T47D (cell line): ENCODE results near the gene IZUMO1R.
A peak's percentile ranks its signal among the peaks of the same experiment; 100 is the strongest.
"Not testable (repeated sequence)": the region's sequence is repeated elsewhere in the genome, so short reads cannot be mapped to it uniquely, and the experiment has no call there.

Experiments used
- DNase-seq, 2 experiments: peaks; one replicate each; pipeline versions ENCODE4 v3.0.0 to v3.0.0-alpha.2; 2011 to 2012; ENCODE audit warnings: low read depth in 1 of 2, low spot score in 1 of 2
- JUND ChIP-seq: IDR thresholded peaks from 2 replicates; pipeline ENCODE4 v1.6.1; 2012; ENCODE audit warnings: low read depth
- in situ Hi-C: cut with HindIII; loops from 2 replicates; pipeline ENCODE4 v1.10.0; 2016; ENCODE audit warnings: low sequenced_read_pairs, low pct_unique_long_range_greater_than_20kb

The IZUMO1R gene

DNA sequence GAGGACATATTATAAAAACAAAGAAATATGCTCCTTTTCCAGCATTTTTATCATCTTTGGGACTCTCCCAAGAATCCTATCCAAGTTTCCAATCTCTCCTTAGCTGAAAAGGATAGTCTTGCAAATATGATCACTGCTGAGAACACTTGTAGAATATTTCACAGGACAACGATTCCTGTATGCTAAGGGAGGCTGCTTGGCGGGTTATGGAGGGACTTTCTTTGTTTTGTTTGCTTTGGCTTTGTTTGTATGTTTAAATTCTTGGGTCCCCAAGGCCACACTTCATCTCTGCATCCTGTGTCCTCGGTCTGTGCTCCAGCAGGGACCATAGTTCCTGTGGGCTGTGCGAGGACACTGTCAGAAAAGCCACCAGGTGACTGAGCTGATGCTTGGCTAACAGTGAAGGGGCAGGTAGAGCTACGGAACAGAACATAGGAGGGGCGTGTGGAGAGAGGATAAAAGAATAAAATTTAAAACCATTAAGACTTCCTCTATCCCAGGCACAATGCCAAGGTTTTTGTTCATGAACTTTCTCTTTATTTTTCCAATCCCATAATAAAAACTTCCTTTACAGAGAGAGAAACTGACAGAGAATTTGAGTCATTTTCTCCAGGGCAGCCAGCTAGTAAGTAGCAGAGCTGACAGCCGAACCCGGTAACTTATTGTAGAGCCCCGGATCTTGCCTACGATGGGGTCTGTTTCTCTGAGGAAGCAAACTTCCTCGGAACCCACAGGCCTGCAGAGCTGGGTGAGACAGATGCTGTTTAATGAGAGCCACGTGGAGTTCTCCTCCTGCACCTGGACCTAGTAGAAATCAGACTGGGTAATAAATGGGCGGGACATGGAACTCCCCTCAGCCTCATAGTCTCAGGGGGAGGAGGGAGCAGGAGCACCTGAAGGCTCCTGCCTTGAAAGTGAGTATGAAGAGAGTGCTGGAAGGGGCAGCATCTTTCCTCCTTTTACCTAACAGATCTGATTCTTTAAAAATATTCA lies at the start of gene IZUMO1R:
TSS of gene IZUMO1R (plus strand) at position 615 of the 993 bp plus-strand sequence. CDS start 1,057 bp downstream, outside the sequence.
- in situ Hi-C loops, result no loop called here
- no peak for TF ChIP-seq JUND
- no peak for DNase-seq

DNA sequence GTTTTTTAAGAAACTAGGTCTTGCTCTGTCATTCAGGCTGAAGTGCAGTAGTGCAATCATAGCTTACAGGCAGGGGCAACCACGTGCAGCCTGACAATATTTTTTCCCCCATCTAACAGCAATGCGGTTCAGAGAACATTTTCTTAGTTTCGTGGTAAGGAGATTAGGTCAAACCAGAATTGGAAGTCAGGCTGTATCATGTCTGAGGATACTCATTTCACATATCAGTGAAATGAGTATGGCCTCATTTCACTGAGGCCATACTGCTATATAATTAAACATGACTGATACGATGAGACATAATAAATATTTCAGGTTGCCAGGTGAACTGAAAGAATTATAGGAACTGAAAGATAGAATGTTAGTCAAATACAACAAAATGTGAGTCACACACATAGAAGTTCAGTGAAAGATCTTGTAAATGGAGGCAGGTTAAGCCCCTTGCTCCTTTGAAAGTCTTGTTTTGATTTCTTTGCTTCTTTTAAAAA lies 32.5 kb upstream of the IZUMO1R start:
- DNase-seq, result no peak
- in situ Hi-C loops, result no loop called here
- no peak for TF ChIP-seq JUND

DNA sequence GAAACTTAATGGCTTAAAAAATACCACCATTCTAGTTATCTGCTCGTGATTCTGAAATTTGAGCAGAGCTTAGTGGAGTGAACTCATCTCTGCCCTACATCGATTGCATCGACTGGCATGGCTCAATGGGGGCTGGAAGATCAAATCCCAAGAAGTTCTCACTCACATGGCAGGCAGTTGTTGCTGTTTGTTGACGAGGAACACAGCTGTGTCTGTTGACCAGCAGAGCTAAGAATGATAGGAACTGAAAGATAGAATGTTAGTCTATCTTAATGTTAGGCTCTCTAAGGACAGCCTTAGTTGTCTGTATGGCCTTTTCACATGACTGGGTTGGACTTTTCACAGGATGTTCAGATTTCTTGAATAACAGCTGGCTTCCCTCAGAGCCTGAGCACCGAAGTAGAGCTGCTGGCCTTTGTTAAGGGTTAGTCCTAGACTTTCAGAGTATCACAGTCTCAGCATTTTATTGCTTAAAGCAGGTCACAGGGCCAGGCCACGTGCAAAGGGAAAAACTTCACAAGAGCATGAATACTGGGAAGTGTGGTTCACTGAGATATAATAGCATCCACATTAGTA lies 31.6 kb upstream of the IZUMO1R start:
- DNase-seq, result no peak
- in situ Hi-C loops, result no loop called here
- no peak for TF ChIP-seq JUND

DNA sequence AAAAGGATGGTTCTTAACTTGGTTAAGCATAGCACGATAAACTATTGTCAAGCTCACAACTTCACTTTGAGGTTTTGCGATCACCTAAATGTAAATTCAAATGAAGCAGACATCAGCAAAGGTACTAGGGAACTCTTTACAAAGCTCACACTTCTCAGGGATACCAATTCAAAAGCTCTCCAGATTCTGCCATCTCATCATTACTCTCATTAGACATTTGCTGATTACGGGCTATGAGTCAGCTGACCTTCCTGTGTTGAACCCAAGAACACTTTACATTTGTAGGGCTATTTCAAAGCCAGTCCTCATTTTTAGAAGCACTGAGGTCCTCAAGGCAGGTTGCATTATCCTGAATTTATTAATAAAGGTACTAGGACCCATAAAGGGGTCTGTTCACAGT lies 28.4 kb upstream of the IZUMO1R start:
- in situ Hi-C loops, result no loop called here
- TF ChIP-seq JUND, result no peak
- DNase-seq, result no peak

DNA sequence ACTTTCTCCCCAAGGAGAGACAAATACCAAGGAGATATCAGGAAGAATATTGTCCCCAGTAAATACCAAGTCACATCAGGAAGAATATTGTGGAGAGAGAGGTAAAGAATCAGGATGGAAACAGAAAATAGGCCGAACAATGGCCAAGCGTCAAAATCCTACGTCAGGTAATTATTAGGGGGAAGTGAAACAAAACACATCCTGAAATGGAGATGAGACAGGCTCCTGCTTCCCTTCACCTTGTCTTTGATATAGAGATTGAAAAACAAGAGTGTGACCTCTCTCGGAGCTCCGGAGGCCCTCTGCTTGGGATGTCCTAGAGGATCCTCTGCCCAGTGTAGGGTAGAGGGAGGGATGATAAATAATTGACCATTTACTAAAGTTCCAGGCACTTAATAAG lies 27.4 kb upstream of the IZUMO1R start:
- DNase-seq, result no peak
- TF ChIP-seq JUND, result no peak
- in situ Hi-C loops, result no loop called here

DNA sequence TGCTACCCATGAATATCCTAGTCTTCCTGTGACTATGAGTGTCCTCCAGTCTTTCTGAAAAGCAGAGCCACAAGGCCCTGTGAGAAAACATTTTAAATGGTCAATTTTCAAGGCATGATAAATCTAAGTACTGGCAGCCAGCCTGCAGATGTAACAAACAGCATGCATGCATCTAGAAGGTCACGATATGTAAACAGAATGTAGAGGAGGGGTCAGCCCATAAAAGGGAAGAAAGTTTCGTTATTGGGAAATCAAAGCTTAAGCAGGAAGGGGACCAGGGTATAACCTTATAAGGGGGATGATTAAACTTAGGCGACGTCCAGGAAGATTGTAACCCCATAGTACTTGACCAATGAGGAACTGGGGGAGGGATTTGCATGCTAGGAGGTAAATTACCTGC lies 26.2 kb upstream of the IZUMO1R start:
- in situ Hi-C loops, DNase-seq: not testable (repeated sequence)

DNA sequence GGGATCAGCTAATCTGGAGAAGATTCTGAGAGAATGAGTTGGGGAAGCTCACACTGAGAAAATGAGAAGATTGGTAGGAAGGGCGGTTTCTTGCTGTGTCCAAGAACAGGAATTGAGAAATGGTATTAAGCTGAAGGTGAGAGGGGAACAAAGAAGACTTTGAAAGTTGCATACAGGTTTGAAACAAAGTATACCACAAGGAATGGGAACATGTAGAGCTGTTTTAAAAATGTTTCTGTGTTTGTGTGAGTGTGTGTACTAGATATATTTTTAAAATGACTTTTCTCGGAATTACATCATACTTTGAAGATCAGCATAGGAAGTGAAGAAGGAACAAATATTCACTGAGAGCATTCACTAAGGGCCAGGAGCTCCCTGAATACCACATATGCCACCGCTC lies 24.4 kb upstream of the IZUMO1R start:
- DNase-seq, result no peak
- in situ Hi-C loops, result no loop called here
- no peak for TF ChIP-seq JUND

DNA sequence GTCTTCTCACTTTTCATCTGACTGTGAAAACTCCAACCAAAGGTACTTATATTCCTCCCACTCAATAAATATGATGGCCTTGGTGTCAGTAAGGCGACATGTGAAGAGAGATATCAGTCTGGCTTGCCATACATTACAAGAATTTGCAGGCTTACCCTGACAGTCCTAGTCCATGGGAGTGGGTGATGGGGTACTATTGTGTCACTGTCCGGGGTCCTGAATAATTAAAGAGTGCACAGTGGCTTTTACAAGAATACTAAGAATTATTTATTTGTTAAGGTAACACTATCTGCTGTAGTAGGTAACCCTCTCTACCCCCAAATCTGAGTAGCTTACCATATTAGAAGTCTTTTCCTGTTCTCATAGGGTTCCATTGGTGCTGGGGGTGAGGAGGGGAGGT lies 23.1 kb upstream of the IZUMO1R start:
- no peak for TF ChIP-seq JUND
- in situ Hi-C loops, result no loop called here
- DNase-seq, result peak in 1 of 2 experiments; percentile 15

DNA sequence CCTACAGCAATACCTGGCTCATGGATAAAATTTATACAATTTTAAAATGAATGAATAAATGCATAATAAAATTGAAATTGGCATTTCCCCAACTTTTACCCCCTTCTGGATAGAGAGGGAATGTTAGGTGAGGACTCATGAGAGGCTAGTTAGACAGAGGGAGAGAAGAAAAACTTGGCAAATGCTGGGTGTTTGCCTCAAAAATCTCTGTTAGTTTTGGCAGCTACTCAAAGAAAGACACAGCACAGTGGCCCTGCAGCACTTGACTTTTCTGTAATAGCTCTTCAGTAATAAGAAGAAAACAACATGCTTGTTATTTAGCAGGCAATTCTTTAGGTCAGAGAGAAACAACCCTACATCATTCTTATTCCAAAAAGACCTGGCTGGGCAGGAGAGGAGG lies 20.7 kb upstream of the IZUMO1R start:
- in situ Hi-C loops, result no loop called here
- TF ChIP-seq JUND, result no peak
- no peak for DNase-seq

DNA sequence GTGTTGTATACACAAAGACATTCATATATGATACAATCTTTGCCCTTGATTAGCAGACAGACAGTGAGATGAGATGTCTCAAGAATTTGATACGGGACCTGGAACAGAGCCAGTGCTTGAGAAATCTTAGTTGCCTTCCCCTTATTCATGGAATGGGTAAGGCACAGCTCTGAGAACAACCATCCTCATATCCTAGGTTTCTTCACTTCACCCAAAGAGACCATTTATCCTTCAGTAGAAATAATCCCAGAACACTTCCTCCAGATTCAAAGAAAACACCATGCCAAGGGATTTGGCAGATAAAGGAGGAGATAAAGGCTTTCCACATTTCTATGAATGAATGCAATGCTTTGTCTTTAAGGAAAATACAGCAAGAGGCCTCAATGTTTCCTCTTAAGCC lies 8.8 kb upstream of the IZUMO1R start:
- in situ Hi-C loops, result no loop called here
- no peak for TF ChIP-seq JUND
- no peak for DNase-seq

DNA sequence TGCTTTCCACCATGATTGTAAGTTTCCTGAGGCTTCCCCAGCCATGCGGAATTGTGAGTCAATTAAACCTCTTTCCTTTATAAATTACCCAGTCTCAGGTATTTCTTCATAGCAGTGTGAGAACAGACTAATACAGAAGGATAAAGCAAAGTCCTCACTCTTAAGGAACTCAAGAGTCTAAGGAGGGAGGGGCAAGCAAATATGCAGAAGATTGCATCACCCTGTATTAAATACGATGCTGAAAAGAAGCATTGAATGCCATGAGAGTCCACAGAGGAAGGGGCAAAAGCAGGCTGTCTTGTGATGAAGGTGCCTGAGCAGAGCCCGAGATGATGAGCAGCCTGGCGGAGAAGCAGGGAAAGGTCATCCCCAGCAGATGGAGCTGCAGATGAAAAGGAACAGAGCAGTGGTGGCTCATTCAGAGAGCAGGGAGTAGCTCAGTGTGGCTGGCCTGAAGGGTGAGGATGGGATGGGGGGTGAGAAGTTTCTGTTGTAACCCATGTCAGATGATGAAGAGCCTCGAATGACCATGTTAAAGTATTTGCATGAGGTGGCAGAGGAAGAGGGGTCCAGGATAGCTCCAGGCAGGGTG lies 6.3 kb upstream of the IZUMO1R start:
- peak in 1 of 2 experiments; percentile 42 for DNase-seq
- in situ Hi-C loops, result no loop called here
- TF ChIP-seq JUND, result no peak

DNA sequence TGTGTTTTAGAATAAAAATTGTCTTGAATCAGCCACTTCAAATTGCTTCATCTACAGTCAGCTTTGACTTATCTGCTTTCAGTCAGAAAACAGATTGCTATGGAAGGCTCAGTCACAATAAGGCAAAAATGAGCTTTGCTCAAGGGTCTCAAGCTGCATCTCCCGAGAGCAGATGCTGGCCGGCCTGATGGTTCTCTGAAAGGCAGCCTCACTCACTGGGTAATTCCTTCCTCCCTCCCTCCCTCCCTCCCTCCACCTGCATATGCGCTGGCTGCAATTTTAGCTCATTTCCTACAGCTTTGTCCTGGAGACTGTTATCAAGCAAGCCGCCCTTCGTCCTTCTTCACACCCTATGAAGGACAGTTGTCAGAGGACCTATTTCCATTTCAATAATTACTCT lies 1.6 kb upstream of the IZUMO1R start:
- DNase-seq, result no peak
- TF ChIP-seq JUND, result no peak
- in situ Hi-C loops, result no loop called here

DNA sequence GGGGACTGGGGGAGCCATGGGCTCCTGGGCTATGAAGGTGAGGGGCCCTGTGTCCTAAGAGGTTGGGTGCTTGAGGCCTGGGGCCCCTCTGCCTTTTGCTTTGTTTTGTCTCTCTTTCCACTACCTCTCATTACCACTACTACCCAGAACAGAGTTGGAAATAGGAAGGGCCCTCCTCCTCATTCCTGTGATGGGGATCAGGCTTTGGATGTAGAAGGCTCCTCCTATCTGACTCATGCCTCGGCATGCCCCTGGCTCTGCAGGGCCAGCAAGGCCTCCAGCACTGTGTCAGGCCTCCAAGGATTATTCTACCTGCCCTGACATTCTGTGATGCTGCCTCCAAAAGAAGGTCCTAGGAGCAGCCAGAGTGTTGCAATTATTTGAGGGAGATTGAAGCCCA lies 766 bp downstream of the IZUMO1R start:
- in situ Hi-C loops, result no loop called here
- no peak for DNase-seq
- no peak for TF ChIP-seq JUND
